HuH-7.5 (cell line): Measurements from ENCODE around the gene PTPN18.
"Not testable (repeated sequence)": the region's sequence is repeated elsewhere in the genome, so short reads cannot be mapped to it uniquely, and the experiment has no call there.

ENCODE experiments used
- DNase-seq: peaks from one replicate; pipeline ENCODE4 v3.0.0; 2011; ENCODE audit warnings: low spot score

PTPN18 gene

GRCh38 chr2:130381145-130381544 is 25.3 kb downstream of the PTPN18 start:
- DNase-seq = no peak

- DNase-seq = no peak
Observed at GRCh38 chr2:130381619-130382018, 25.8 kb downstream of the PTPN18 start.

- no peak for DNase-seq
Observed at GRCh38 chr2:130382313-130382917, 26.6 kb downstream of the PTPN18 start.

GRCh38 chr2:130385709-130386108 is 29.9 kb downstream of the PTPN18 start:
- DNase-seq = no peak

- DNase-seq = no peak
Observed at GRCh38 chr2:130387071-130387400, 31.2 kb downstream of the PTPN18 start.

GRCh38 chr2:130387804-130388203 is 31.9 kb downstream of the PTPN18 start:
- no peak for DNase-seq

- no peak for DNase-seq
Observed at GRCh38 chr2:130388221-130388907, 32.5 kb downstream of the PTPN18 start.

GRCh38 chr2:130389358-130389757 is 33.5 kb downstream of the PTPN18 start:
- no peak for DNase-seq

GRCh38 chr2:130389783-130390182 is 33.9 kb downstream of the PTPN18 start:
- no peak for DNase-seq

- no peak for DNase-seq
Observed at GRCh38 chr2:130390460-130391057, 34.7 kb downstream of the PTPN18 start.

GRCh38 chr2:130391058-130391871 is 35.4 kb downstream of the PTPN18 start:
- DNase-seq = peak; percentile 39

- DNase-seq = no peak
Observed at GRCh38 chr2:130391872-130392670, 36.2 kb downstream of the PTPN18 start.

- DNase-seq = no peak
Observed at GRCh38 chr2:130393318-130393910, 37.6 kb downstream of the PTPN18 start.

- not testable (repeated sequence) for DNase-seq
Observed at GRCh38 chr2:130406280-130406679, 50.4 kb downstream of the PTPN18 start.

GRCh38 chr2:130416693-130417092 is 60.8 kb downstream of the PTPN18 start:
- DNase-seq = not testable (repeated sequence)

GRCh38 chr2:130418845-130419244 is 63.0 kb downstream of the PTPN18 start:
- DNase-seq = not testable (repeated sequence)
